GM06990 (cell line): Measurements from ENCODE around the gene STAMBPL1.

Source experiments
- DNase-seq: peaks from one replicate; pipeline ENCODE4 v3.0.0-alpha.2; 2011; ENCODE audit not compliant: insufficient read length; ENCODE audit errors: extremely low read depth
- H3K27me3 ChIP-seq: replicated peaks from 2 replicates; pipeline ENCODE4 v1.6.0; 2011; ENCODE audit warnings: low read length; ENCODE audit not compliant: control insufficient read depth, insufficient read depth
- H3K36me3 ChIP-seq: 2 replicates; pipeline ENCODE4 v1.5.1; 2011; ENCODE audit warnings: low read length; ENCODE audit not compliant: control insufficient read depth, insufficient read depth
- H3K4me3 ChIP-seq: replicated peaks from 2 replicates; pipeline ENCODE4 v1.5.1; 2011; ENCODE audit warnings: low read depth, mild to moderate bottlenecking, control low read depth, low read length
- TF ChIP-seq, protein P1 (sequence below): IDR thresholded peaks from 2 replicates; pipeline ENCODE4 v1.5.1; 2011; ENCODE audit warnings: low read length, control low read depth, mild to moderate bottlenecking, inconsistent platforms; ENCODE audit not compliant: insufficient read depth, poor library complexity, severe bottlenecking

The STAMBPL1 gene

DNA sequence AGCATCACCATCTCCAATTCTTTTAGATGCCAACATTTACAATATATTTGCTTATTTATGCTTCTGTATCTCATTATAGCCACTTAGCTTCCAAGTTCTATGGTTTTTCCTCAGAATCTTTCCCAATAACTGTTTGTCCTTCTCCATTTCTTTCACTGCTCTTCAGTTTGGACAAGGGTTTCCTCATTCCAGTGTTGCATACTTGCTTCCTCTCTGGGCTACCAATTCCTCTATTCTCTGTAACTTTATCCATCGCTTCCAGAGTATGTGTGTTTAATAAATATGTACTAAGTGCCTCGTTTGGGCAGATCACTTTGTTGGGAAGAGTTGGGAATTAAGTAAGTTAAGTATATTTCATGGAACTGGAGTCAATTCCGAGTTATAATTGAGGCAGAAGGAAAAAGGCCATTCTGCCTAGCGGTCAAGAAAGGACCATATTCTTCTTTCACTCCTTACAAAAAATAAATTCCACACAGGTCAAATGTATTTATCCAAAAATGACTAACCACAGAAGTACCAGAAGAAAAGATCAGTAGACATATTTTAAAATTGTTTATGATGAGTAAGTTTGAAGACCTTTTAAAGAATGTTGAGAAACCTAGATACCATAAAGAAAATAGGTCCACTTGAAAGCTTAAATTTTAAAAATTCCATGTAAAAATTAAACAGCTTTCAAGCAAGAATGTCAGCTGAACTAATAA is 10.8 kb downstream of the STAMBPL1 start:
- no peak for DNase-seq

DNA sequence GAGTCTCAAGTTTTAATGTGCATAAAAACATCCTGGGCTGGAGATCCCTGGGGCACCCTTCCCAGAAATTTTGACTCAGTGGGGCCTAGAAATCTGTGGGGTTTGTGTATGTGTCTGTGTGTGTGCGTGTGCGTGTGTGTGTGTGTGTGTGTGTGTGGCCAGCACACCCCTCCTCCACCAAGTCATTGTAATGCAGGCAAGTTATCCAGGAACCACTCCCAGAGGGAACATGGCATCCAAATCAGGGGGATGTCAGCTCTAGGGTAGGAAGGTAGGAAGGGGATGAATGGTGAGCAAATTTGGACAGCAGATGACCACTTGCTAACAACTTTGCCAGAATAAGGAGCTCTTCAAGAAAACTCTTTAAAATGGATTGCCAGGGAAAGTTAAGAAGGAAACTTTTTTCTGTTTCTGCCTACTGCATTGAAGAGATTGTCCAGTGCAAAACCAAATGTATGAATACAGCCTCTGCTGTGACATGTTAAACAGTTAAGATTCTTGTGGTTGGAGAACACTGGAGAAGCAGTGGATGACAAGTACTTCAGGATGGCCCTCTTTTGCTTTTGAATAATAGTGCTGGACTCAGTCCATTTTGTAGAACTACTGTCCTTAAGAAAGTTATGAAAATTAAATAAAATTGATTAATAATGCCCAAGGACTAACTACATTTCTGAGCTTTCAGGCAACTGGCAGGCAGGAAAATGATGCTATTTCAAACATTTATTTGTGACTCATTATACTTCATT is 12.3 kb downstream of the STAMBPL1 start:
- Histone ChIP-seq H3K4me3 (no peak overlapping the region), H3K36me3 (no peaks in the 10 kb centered on the region; the same call in 1 of the 2 replicates), H3K27me3 (no peaks in the 10 kb centered on the region)
- TF ChIP-seq, protein P1, sequence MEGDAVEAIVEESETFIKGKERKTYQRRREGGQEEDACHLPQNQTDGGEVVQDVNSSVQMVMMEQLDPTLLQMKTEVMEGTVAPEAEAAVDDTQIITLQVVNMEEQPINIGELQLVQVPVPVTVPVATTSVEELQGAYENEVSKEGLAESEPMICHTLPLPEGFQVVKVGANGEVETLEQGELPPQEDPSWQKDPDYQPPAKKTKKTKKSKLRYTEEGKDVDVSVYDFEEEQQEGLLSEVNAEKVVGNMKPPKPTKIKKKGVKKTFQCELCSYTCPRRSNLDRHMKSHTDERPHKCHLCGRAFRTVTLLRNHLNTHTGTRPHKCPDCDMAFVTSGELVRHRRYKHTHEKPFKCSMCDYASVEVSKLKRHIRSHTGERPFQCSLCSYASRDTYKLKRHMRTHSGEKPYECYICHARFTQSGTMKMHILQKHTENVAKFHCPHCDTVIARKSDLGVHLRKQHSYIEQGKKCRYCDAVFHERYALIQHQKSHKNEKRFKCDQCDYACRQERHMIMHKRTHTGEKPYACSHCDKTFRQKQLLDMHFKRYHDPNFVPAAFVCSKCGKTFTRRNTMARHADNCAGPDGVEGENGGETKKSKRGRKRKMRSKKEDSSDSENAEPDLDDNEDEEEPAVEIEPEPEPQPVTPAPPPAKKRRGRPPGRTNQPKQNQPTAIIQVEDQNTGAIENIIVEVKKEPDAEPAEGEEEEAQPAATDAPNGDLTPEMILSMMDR = no peak
- DNase-seq = no peak

More for the DNA sequence above, 10.8 kb downstream of the STAMBPL1 start:
- Histone ChIP-seq H3K4me3 (no peak overlapping the region), H3K36me3 (no peaks in the 10 kb centered on the region; the same call in 1 of the 2 replicates), H3K27me3 (no peaks in the 10 kb centered on the region)
- TF ChIP-seq, protein P1 = no peak

GRCh38 chr10:88893611-88894010 is 13.6 kb downstream of the STAMBPL1 start:
- DNase-seq = no peak
- H3K4me3 ChIP-seq = no peak overlapping the region
- no peaks in the 10 kb centered on the region; the same call in 1 of the 2 replicates for H3K36me3 ChIP-seq
- TF ChIP-seq, protein P1 = no peak
- H3K27me3 ChIP-seq = no peaks in the 10 kb centered on the region

- Histone ChIP-seq H3K27me3 (no peaks in the 10 kb centered on the region), H3K36me3 (no peaks in the 10 kb centered on the region; the same call in 1 of the 2 replicates), H3K4me3 (no peak overlapping the region)
- TF ChIP-seq, protein P1 = no peak
- DNase-seq = no peak
These were observed 15.2 kb downstream of the STAMBPL1 start for GRCh38 chr10:88895250-88895649.

GRCh38 chr10:88896372-88896993 is 16.4 kb downstream of the STAMBPL1 start:
- Histone ChIP-seq H3K27me3 (no peaks in the 10 kb centered on the region), H3K4me3 (no peak overlapping the region), H3K36me3 (no peaks in the 10 kb centered on the region; the same call in 1 of the 2 replicates)
- TF ChIP-seq, protein P1 = no peak
- DNase-seq = no peak
